NCI-H128 (cell line): Measurements from ENCODE around the gene ADAMTS13.

Experiments used
- DNase-seq: peaks from one replicate; lab custom pipeline; 2025; ENCODE audit not compliant: unreplicated experiment; lab: John Stamatoyannopoulos, UW

Gene ADAMTS13

DNA sequence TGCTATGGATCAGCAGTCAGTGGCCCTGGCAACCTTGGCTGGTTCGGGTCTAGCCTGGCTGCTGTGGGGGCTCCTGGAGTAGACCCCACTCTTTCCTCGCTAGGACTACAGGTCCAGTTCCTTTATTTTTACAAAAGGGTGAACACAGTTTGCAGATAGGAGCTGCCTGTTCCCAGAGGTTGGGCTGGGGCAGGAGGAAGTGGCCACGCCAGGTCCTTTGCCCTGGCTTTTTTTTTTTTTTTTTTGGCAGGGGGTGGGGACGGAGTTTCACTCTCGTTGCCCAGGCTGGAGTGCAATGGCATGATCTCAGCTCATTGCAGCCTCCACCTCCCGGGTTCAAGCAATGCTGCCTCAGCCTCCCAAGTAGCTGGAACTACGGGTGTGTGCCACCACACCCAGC is 48.8 kb downstream of the ADAMTS13 start:
- no peak for DNase-seq

- no peak for DNase-seq
Observed at GRCh38 chr9:133471551-133472276, 49.5 kb downstream of the ADAMTS13 start.

- no peak for DNase-seq
Observed at GRCh38 chr9:133472277-133472645, 50.1 kb downstream of the ADAMTS13 start.

DNA sequence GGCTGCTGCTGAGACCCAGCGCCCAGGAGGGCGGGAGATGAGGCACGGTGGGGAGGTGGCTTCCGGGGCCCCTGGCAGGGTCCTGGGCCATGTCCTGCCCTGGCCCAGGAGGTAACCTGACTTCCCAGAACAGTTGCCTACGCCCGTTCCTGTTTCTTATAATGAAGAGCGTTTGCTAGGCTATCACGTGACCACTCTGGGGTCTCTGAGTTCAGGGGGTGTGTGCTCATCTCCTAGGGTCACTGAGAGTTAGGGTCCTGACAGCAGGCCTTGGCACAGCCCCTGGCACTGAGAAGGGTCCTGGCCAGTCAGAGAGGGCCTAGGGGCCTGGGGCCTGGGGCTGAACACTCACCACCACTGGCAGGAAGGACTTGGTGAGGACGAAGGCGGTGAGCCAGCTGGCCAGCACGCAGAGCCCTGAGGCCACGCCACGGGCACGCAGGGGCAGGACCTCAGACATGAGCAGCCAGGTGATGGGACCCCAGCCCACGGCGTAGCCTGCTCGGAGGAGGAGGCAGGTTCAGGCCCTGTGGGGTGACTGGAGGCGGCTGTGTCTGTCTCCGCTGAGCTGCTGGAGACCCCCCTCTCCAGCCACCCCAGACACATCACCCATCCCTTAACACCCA is 50.7 kb downstream of the ADAMTS13 start:
- DNase-seq = no peak

- no peak for DNase-seq
Observed at GRCh38 chr9:133473743-133474142, 51.6 kb downstream of the ADAMTS13 start.

- DNase-seq = no peak
Observed at GRCh38 chr9:133474215-133474614, 52.0 kb downstream of the ADAMTS13 start.

DNA sequence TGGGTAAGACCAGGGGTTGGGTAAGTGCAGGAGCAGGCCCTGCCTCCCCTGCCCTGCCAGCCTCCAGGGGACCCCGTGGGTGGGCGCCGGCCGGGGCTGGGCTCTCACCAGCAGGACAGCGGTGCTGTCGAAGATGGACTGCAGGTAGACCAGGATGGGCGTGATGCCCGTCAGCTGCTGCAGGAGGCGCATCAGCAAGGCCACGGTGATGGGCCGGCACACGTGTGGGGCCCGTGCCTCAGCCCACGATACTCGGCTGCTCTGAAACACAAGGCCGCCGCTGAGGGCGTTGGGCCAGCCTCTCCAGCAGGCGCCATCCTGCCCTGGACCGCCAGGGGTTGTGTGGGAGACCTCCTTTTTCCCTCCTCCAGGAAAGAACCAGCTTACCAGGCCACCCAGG is 52.7 kb downstream of the ADAMTS13 start:
- no peak for DNase-seq

DNA sequence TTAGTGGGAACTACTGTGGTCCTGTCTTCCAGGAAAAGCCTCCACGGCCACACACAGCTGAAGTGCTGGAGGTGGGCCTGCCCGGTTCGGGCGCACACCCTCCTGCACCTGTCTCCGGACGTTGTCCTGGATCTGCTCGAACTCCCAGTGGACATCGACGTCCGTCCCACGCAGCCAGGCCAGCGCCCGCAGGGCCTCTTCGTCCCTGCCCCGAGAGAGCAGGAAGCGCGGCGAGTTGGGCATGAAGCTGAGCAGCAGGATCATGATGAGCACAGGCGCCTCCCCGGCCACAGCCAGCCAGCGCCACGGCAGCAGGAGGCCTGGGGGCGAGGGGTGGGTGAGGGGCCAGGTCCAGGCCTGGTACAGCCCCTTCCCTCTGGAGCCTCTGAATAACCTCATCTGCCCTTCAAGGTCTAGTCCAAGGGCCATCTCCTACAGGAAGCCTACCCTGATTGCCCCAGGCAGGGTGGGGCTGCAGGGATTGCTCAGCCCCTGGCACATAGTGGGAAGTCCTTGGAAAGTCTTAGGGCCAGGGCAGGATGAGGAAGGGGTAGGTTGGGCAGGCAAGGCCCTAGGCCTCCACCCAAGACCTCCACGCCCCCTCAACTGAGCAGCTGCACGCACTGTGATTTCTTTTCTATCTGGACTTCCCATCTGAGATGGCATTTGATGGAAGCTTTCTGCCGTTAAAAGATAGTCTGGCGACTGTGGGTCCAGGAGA is 53.3 kb downstream of the ADAMTS13 start:
- DNase-seq = no peak

DNA sequence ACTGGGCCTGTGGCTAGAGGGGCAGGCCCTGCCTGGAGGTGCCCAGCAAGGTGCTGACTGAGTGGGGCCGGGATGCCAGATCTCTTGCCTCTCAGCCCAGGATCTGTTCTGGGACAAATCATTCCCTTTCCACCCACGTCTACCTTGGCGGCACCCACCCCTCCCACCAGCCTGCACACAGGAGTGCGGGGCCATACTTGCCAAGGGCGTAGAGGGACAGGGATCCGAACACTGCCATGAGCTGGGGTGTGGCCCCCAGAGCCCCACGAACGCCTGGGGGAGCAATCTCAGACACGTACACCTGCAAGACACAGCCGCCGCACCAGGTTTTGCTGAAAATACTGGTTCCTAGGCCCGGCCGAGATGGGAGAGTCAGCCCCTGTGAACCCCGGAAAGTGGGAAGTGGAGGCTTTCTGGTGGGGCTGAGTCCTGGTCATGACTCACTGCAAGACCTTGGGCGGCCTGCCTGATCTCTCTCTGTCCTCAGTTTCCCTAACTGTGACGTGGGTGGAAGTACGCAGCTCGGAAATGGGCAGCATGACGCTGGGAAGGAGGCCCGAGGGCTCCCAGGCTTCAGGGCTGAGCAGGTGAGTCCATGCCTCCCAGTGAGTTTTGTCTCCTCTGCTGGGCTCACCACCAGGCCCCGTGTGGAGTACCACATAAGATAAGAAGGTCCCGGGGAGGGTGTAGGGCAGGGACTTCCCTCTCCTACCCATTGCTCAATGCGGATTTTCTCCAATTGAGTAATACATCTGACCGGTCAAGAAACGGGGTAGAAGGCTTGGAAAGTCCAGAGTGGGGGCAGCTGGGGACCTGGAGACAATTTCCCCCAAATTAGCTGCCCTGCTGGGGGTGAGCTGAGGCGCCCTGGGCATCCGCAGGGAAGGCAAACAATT is 54.1 kb downstream of the ADAMTS13 start:
- no peak for DNase-seq

DNA sequence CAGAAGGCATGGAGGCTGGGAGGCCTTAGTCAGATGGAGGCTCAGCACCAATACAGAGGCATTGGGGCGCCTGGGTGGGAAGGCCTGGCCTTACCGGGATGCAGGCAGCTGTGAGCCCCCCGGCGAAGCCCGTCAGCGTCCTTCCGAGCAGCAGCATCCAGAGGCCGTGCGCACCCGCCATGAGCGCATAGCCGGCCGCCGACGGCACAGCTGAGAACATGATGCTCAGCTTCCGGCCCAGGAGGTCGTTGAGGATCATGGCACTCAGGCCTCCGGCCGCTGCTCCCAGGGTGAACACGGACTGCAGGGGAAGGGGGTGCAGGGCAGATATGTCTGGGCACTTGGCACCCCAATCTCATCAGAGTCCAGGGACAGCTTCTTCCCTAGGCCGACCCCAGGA is 54.8 kb downstream of the ADAMTS13 start:
- DNase-seq = no peak

- no peak for DNase-seq
Observed at GRCh38 chr9:133477461-133477860, 55.3 kb downstream of the ADAMTS13 start.

GRCh38 chr9:133477992-133478850 is 56.1 kb downstream of the ADAMTS13 start:
- no peak for DNase-seq

GRCh38 chr9:133478851-133479711 is 56.9 kb downstream of the ADAMTS13 start, which contains the start of gene SLC2A6:
Gene SLC2A6, minus strand, starts transcription at chr9:133479099. Its CDS starts 40 bp downstream, at chr9:133479059.
- peak; percentile 63 for DNase-seq

DNA sequence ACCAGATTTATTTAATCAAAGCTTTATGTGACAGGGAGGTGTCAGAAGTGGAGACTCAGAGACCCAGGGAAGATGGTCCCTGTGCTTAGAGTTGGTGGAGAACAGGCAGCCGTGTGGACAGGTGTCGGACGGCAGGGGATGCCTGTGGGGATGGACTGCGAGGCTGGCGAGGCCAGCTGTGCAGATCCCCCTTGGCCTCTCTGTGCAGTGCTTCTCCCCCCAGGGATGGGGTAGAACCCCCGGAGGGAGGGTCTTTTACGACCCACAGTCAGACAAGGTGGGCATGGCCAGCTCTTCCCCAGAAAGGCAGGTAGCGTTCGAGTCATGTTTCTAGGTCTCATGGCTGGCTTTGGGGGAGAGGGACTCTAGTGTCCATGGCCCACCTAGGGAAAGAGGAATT is 61.4 kb downstream of the ADAMTS13 start:
- DNase-seq = no peak

DNA sequence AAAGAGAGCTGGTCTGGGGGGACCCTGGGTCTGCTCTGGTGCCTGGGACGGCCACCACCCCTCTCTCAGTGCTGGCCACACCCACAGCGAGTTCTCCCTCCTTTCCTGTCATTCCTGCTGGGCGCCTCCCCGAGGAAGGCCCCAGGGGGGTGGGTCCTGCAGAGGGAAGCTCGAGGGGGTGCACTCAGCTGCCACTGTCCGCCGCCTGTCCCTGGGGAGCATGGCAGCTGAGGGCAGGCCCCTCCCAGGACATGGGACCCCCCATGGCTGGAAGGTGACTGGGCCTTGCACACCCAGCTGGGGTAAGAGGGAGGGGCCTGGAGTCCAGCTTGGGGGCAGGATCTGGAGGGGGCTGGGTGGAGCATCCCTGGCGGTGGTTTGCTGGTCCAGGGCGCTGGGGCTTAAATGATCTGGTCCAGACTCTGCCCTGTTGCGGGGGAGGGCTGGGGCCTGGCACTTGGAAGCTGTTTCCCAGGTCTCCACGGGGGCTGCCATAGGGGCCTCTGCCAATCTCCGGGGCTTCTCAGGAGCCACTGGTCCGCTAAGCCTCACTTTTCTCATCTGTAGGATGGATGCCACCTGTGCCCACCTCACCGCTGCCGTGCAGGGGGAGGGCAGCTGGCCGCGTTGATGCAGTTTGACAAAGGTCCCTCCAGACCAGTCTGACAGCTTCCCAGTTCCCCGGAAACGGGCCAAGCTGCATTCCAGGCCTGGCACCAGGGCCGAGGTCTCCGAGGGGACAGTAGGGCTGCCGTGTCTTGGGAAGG is 62.7 kb downstream of the ADAMTS13 start:
- no peak for DNase-seq

GRCh38 chr9:133485531-133486260 is 63.5 kb downstream of the ADAMTS13 start:
- no peak for DNase-seq

GRCh38 chr9:133487331-133487725 is 65.2 kb downstream of the ADAMTS13 start:
- no peak for DNase-seq
